Measurements from ENCODE around the gene TRIM58. TPM values are rescaled to one million over a fixed set of nuclear protein-coding genes. Genes with fewer than 3 reads are reported as not detected.

The TRIM58 gene
- total RNA-seq, 1 donor from 2014 or later = 0.49 TPM

DNA sequence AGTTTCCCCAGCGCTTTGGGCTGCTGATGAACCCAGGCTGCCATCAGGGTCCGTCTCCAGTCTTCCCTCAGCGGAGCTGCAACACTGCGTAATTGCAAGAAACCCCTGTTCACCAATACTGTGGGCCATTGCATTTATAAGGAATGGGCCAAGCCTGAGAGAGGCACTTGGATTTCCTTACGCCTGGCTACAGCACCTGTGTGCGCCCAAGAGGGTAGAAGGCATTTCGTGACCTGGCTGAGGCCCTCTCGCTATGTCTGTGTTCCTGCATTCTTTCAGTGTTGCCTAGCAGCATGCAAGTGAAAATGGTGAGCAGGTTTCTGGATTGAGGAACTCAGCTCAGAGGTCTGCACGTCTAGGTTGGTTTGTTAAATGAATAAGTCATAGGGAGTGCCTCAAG is 26.4 kb downstream of the TRIM58 start:
- Mint-ChIP-seq H3K4me1 (no peaks in the 10 kb centered on the region), H3K36me3 (ENCODE audit: low read depth) (no peaks in the 10 kb centered on the region), H3K4me3 (no peak overlapping the region), H3K27ac (no peak overlapping the region), H3K9me3 (no peaks in the 10 kb centered on the region), H3K27me3 (no peaks in the 10 kb centered on the region)
- CTCF ChIA-PET = no interaction called here
- intact Hi-C loops (cut with micrococcal nuclease) = no loop called here
- POLR2A ChIA-PET = no interaction called here
- no peak for DNase-seq
- TF ChIP-seq CTCF (IDR thresholded peaks at IDR 0.05) = no peak
- no peak for ATAC-seq (ENCODE audit: low read depth)

DNA sequence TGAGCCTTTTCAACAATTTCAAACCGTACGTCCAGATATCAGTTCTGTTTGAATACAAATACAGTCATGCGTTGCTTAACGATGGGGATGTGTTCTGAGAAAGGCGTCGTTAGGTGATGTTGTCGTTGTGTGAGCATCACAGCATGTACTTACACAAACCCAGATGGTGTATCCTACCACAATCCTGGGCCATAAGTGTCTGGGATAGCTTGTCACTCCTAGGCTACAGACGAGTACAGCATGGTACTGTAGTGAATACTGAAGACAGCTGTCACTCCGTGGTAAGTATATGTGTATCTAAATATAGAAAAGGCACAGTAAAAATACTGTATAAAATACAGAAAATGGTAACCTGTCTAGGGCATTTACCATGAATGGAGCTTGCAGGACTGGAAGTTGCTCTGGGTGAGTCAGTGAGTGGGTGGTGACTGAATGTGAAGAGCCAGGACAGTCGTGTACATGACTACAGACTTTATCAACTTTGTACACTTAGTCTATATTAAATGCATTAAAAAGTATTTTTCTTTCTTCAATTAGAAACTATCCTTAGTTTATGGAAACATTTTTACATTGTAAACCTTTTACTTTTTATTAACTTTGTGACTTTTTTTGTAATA is 27.9 kb downstream of the TRIM58 start:
- DNase-seq (no peak), ATAC-seq (ENCODE audit: low read depth) (no peak)
- no peak overlapping the region for H3K4me3 Mint-ChIP-seq
- H3K27me3 Mint-ChIP-seq = no peaks in the 10 kb centered on the region
- POLR2A ChIA-PET = no interaction called here
- CTCF ChIA-PET = no interaction called here
- no peaks in the 10 kb centered on the region for H3K36me3 Mint-ChIP-seq (ENCODE audit: low read depth)
- intact Hi-C loops (cut with micrococcal nuclease) = no loop called here
- no peaks in the 10 kb centered on the region for H3K4me1 Mint-ChIP-seq
- H3K27ac Mint-ChIP-seq = no peak overlapping the region
- no peaks in the 10 kb centered on the region for H3K9me3 Mint-ChIP-seq
- no peak for TF ChIP-seq CTCF (IDR thresholded peaks at IDR 0.05)

DNA sequence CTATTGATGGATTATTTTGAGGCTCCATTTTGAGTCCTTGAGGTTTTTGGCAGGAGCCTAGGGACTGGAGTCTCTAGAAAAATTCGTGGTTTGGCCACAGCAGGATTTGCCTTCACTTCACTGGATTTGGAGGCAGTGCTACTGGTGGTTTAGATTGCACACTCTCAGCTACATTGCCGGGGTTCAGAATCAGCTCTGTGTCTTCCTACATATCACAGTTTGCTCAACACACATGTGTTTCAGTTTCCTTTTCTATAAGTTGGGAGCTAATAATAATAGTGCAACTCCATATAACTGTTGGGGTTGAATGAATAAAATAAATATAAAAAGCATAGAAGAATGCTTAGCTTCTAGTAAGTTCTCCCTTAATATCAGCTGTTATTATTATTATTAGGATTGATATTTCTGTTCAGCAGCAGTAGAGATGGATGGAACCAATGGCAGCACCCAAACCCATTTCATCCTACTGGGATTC is 38.2 kb downstream of the TRIM58 start, which contains the start of gene OR2W3:
TSS of gene OR2W3 (plus strand) at position 425 of the 475 bp plus-strand sequence. CDS start at position 425, 0 bp downstream.
- DNase-seq (no peak), ATAC-seq (ENCODE audit: low read depth) (no peak)
- Mint-ChIP-seq H3K4me3 (no peak within 1 kb of the TSS), H3K27ac (no peak within 1 kb of the TSS), H3K9me3 (no peaks in the 10 kb centered on the region), H3K36me3 (ENCODE audit: low read depth) (no peaks in the 10 kb centered on the region), H3K27me3 (no peaks in the 10 kb centered on the region), H3K4me1 (no peaks in the 10 kb centered on the region)
- intact Hi-C loops (cut with micrococcal nuclease) = no loop called here
- ChIA-PET CTCF (no interaction called here), POLR2A (no interaction called here)
- no peak for TF ChIP-seq CTCF (IDR thresholded peaks at IDR 0.05)

DNA sequence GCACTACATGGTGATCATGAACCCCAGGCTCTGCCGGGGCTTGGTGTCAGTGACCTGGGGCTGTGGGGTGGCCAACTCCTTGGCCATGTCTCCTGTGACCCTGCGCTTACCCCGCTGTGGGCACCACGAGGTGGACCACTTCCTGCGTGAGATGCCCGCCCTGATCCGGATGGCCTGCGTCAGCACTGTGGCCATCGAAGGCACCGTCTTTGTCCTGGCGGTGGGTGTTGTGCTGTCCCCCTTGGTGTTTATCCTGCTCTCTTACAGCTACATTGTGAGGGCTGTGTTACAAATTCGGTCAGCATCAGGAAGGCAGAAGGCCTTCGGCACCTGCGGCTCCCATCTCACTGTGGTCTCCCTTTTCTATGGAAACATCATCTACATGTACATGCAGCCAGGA is 39.0 kb downstream of the TRIM58 start:
- Mint-ChIP-seq H3K27ac (no peak overlapping the region), H3K9me3 (no peaks in the 10 kb centered on the region)

DNA sequence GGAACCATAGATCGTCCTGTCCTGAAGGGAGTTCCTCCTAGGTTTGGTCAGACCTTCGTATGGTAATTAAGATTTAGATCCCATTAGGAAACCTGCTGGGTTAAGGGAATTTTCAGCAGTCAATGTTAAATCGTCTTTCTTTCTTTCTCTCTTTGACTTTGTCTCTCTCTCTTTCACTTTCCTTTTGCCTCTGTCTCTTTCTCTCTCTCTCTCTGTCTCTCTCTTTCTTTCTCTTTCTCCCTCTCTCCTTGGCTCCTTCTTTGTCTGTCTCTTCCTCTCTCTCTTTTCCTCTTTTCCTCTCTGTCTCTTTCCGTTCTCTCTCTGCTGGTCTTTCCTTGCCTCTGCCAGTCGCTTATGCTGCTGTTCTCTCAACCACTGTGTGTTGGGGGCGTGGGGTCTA is 47.1 kb downstream of the TRIM58 start:
- Mint-ChIP-seq H3K4me1 (peaks cover 26% of the 10 kb centered on the region), H3K27me3 (no peaks in the 10 kb centered on the region), H3K36me3 (ENCODE audit: low read depth) (peaks cover 2% of the 10 kb centered on the region), H3K27ac (no peak overlapping the region), H3K9me3 (peaks cover 10% of the 10 kb centered on the region), H3K4me3 (no peak overlapping the region)
- no peak for TF ChIP-seq CTCF (IDR thresholded peaks at IDR 0.05)
- ATAC-seq (ENCODE audit: low read depth) = no peak
- ChIA-PET POLR2A (no interaction called here), CTCF (no interaction called here)
- intact Hi-C loops (cut with micrococcal nuclease) = no loop called here
- DNase-seq = no peak

More for the DNA sequence above, 39.0 kb downstream of the TRIM58 start:
- H3K4me1 Mint-ChIP-seq = no peaks in the 10 kb centered on the region
- POLR2A ChIA-PET = no interaction called here
- no peak for TF ChIP-seq CTCF (IDR thresholded peaks at IDR 0.05)
- DNase-seq (no peak), ATAC-seq (ENCODE audit: low read depth) (no peak)
- no peaks in the 10 kb centered on the region for H3K27me3 Mint-ChIP-seq
- no peak overlapping the region for H3K4me3 Mint-ChIP-seq
- CTCF ChIA-PET = no interaction called here
- intact Hi-C loops (cut with micrococcal nuclease) = no loop called here
- no peaks in the 10 kb centered on the region for H3K36me3 Mint-ChIP-seq (ENCODE audit: low read depth)

All from activated B cell treated with CpG ODN at 0.5 μM for 24 hours (primary cell).